GM13976 (cell line): ENCODE measurements around the gene AGL.

Source experiments
- DNase-seq: peaks from one replicate; pipeline ENCODE4 v3.0.0; 2012; ENCODE audit warnings: low spot score
- CTCF ChIP-seq: IDR thresholded peaks from 2 replicates; pipeline ENCODE4 v1.5.1; 2012; ENCODE audit warnings: borderline replicate concordance, mild to moderate bottlenecking; ENCODE audit not compliant: insufficient read depth; ENCODE audit errors: extremely low read depth, missing control alignments, control extremely low read depth
- in situ Hi-C: fragments of 300-500 bp; cut with MboI; formaldehyde crosslinking; loops from one replicate; pipeline ENCODE4 v1.12.0; 2022; ENCODE audit warnings: low sequenced_read_pairs, mixed read lengths, inconsistent platforms; ENCODE audit not compliant: unreplicated experiment

The AGL gene

DNA sequence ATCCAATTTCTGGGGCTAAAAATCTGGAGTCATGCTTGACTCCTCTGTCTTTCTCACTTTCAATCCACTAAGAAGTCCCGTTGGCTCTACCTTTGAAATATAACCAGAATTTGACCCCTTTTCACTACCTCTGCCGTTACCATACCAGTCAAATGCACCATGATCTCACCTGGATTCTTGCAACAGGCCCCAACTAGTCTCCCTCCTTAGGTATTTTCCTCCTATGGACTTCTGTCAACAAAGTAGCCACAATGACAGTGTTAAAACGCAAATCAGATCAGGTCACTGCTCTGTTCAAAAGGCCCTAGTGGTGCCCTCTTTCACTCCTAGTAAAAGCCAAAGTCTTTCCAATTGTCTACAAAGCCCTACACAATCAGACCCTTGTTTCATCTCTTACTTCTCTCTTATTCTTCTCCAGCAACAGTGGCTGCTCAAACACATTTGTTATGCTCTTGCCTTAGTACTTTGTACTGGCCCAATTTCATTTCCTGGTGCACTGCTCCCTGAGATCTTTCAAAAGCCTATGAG, 35.7 kb upstream of the AGL start:
- in situ Hi-C loops, result loop anchor here (10.0 kb wide), 1 partner anchor 320 kb away; the partner anchor contains the start of genes SASS6 and TRMT13
- TF ChIP-seq CTCF, result no peak
- no peak for DNase-seq

- in situ Hi-C loops, result loop anchor here (10.0 kb wide), 1 partner anchor 318 kb away; the partner anchor contains the start of genes SASS6 and TRMT13
- no peak for TF ChIP-seq CTCF
- no peak for DNase-seq
These were observed 33.5 kb upstream of the AGL start for GRCh38 chr1:99816656-99817055.

DNA sequence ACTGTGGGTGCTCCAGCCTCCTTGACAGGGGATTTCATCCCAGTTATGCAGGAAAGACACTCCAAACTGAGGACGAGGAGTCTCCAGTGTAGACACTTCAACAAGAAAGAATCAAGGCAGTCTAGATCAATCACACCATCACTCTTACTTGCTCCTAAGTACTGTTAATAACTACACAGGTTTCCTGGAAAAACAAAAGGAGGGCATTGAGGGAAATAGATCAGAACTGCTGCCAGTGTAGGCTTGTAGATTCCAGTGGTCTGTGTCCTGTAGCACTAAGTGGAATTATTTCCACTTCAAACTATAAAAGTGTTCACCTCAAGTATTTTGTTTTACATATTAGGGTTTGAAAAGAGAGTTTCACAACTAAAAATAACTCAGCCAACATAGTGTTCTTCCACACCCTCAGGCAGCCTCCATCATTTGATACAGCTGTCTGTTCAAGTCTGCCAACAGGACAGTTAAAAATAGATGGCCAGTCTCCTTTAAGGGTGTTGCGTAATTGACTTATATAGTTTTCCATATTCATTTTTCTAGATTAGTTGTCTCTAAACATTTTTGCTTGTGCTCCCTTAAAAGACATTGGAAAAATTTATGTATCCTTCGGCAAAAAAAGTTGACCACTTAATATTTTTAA, 32.0 kb upstream of the AGL start:
- DNase-seq, result no peak
- in situ Hi-C loops, result loop anchor here (10.0 kb wide), 1 partner anchor 317 kb away; the partner anchor contains the start of genes SASS6 and TRMT13
- no peak for TF ChIP-seq CTCF

DNA sequence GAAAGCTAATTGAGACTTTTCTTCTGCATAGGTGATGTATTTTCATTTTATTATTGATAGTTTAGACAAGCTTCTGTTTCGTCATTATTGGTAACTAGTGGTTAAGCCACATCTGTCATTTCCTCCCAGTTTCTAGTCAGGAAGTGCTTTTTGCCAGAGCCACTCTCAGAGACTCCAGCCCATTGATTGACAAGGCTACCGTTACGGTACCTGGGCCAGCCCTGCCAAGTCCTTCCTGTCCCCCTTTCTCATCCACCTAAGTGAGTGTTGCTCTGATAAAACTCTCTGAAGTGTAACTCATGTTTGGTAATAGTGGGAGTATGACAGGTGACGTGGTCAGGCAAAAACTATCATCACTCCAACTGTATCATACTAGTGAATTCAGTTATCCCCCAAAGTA, 29.6 kb upstream of the AGL start:
- in situ Hi-C loops, result no loop called here
- no peak for TF ChIP-seq CTCF
- peak; percentile 47 for DNase-seq

- in situ Hi-C loops, result no loop called here
- TF ChIP-seq CTCF, result no peak
- no peak for DNase-seq
These were observed 25.1 kb upstream of the AGL start for GRCh38 chr1:99825098-99825497.

DNA sequence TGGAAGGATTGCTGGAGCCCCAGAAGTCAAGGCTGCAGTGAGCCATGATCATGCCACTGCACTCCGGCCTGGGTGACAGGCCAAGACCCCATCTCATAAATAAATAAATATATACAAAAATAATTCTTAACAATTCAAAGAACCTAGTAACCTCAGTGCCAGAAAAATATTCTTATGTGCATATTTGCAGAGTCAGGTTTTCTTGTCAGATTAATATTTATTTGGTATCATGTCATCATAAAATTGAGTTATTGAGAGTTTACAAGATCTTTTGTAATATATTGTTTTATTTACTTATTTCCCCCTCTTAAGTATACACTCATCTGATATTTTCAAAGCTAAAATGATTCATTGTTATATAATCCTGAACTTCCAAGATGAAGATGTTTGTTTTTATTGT, 24.5 kb upstream of the AGL start:
- no peak for TF ChIP-seq CTCF
- in situ Hi-C loops, result no loop called here
- no peak for DNase-seq

- in situ Hi-C loops, result no loop called here
- no peak for DNase-seq
- TF ChIP-seq CTCF, result no peak
These were observed 22.2 kb upstream of the AGL start for GRCh38 chr1:99827970-99828369.
